OCI-LY3 (cell line): Measurements from ENCODE around the gene SH2D4B.

Experiments used
- EZH2phosphoT487 ChIP-seq: fragments of 200-600 bp; shearing (Covaris generic); IDR thresholded peaks from 2 replicates; pipeline ENCODE4 v1.6.1; 2018; ENCODE audit warnings: antibody characterized with exemption, mixed run types, low read depth
- TF ChIP-seq, protein P1 (sequence below): fragments of 200-600, 300-600 bp; sonication (generic); IDR thresholded peaks from 2 replicates; pipeline ENCODE4 v1.5.1; 2014; ENCODE audit warnings: antibody characterized with exemption, low read length, low read depth

DNA sequence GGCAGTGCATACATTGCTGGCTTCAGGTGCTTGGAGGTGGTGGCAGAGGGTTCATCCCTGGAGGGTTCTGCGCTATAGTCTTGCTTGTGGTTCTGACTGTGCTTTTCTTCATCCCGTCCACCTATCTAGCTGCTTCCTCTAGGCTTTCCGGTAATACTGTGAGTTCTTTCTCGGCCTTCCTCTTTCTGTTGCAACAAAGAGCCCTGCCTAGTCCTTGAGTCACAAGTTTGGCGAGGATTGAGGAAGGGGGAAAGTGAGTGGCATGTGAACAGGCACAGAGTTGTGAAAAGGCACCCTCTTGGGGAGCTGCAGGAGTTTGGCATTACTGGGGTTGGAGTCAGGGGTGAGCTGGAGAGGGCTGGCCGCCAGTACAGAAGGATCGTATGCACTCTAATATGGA, 123.0 kb downstream of the SH2D4B start:
- TF ChIP-seq, protein P1, sequence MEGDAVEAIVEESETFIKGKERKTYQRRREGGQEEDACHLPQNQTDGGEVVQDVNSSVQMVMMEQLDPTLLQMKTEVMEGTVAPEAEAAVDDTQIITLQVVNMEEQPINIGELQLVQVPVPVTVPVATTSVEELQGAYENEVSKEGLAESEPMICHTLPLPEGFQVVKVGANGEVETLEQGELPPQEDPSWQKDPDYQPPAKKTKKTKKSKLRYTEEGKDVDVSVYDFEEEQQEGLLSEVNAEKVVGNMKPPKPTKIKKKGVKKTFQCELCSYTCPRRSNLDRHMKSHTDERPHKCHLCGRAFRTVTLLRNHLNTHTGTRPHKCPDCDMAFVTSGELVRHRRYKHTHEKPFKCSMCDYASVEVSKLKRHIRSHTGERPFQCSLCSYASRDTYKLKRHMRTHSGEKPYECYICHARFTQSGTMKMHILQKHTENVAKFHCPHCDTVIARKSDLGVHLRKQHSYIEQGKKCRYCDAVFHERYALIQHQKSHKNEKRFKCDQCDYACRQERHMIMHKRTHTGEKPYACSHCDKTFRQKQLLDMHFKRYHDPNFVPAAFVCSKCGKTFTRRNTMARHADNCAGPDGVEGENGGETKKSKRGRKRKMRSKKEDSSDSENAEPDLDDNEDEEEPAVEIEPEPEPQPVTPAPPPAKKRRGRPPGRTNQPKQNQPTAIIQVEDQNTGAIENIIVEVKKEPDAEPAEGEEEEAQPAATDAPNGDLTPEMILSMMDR, result no peak
- no peak for TF ChIP-seq EZH2phosphoT487
